Measurements from ENCODE around the gene OR5H14.

DNA sequence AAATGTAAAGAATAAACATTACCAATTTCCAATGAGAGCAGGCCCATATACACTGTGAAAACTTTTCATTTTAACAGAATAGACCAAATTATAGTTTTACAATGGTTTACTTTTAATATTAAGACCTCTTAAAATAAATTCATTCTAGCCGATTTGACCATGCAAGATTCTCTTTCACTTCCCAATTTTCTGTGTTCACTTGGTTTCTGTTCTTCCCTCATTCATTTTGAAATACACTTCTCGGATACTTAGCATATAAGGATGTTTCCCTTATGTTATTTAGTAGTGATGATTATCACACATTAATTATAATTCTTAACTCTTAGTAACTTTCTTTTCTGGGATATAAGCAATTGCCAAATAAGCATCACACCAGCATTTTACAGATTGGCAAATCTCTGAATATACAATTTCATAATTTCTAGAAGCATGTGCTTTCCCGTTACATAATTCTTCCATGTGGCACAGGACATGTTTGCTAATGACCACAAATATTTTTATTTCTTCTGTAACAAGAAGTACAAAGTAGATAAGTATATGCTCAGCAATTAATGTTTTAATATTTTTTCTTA, 33.1 kb downstream of the OR5H14 start:
- TF ChIP-seq, protein P1, sequence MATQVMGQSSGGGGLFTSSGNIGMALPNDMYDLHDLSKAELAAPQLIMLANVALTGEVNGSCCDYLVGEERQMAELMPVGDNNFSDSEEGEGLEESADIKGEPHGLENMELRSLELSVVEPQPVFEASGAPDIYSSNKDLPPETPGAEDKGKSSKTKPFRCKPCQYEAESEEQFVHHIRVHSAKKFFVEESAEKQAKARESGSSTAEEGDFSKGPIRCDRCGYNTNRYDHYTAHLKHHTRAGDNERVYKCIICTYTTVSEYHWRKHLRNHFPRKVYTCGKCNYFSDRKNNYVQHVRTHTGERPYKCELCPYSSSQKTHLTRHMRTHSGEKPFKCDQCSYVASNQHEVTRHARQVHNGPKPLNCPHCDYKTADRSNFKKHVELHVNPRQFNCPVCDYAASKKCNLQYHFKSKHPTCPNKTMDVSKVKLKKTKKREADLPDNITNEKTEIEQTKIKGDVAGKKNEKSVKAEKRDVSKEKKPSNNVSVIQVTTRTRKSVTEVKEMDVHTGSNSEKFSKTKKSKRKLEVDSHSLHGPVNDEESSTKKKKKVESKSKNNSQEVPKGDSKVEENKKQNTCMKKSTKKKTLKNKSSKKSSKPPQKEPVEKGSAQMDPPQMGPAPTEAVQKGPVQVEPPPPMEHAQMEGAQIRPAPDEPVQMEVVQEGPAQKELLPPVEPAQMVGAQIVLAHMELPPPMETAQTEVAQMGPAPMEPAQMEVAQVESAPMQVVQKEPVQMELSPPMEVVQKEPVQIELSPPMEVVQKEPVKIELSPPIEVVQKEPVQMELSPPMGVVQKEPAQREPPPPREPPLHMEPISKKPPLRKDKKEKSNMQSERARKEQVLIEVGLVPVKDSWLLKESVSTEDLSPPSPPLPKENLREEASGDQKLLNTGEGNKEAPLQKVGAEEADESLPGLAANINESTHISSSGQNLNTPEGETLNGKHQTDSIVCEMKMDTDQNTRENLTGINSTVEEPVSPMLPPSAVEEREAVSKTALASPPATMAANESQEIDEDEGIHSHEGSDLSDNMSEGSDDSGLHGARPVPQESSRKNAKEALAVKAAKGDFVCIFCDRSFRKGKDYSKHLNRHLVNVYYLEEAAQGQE (IDR thresholded peaks at IDR 0.05; ENCODE audit: insufficient read depth in 1 of 2, low read depth in 2 of 2, low read length in 1 of 2) = no peak
- TF ChIP-seq, protein P2, sequence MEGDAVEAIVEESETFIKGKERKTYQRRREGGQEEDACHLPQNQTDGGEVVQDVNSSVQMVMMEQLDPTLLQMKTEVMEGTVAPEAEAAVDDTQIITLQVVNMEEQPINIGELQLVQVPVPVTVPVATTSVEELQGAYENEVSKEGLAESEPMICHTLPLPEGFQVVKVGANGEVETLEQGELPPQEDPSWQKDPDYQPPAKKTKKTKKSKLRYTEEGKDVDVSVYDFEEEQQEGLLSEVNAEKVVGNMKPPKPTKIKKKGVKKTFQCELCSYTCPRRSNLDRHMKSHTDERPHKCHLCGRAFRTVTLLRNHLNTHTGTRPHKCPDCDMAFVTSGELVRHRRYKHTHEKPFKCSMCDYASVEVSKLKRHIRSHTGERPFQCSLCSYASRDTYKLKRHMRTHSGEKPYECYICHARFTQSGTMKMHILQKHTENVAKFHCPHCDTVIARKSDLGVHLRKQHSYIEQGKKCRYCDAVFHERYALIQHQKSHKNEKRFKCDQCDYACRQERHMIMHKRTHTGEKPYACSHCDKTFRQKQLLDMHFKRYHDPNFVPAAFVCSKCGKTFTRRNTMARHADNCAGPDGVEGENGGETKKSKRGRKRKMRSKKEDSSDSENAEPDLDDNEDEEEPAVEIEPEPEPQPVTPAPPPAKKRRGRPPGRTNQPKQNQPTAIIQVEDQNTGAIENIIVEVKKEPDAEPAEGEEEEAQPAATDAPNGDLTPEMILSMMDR (IDR thresholded peaks at IDR 0.05) = no peak
- no peak for TF ChIP-seq POLR2AphosphoS5 (IDR thresholded peaks at IDR 0.05; ENCODE audit: low read depth, low read length)
